Measurements from ENCODE around the gene STN1.

- TF ChIP-seq, protein P1, sequence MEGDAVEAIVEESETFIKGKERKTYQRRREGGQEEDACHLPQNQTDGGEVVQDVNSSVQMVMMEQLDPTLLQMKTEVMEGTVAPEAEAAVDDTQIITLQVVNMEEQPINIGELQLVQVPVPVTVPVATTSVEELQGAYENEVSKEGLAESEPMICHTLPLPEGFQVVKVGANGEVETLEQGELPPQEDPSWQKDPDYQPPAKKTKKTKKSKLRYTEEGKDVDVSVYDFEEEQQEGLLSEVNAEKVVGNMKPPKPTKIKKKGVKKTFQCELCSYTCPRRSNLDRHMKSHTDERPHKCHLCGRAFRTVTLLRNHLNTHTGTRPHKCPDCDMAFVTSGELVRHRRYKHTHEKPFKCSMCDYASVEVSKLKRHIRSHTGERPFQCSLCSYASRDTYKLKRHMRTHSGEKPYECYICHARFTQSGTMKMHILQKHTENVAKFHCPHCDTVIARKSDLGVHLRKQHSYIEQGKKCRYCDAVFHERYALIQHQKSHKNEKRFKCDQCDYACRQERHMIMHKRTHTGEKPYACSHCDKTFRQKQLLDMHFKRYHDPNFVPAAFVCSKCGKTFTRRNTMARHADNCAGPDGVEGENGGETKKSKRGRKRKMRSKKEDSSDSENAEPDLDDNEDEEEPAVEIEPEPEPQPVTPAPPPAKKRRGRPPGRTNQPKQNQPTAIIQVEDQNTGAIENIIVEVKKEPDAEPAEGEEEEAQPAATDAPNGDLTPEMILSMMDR (IDR thresholded peaks at IDR 0.05; ENCODE audit: low read length), result no peak
- TF ChIP-seq EZH2 (IDR thresholded peaks at IDR 0.05; ENCODE audit: borderline replicate concordance, low read length), result no peak
Observed at GRCh38 chr10:103861505-103861904, 56.5 kb downstream of the STN1 start.

All from OCI-LY1 (cell line).